SK-N-SH (cell line): Measurements from ENCODE around the gene MPC1. TPM values are rescaled to one million over a fixed set of nuclear protein-coding genes. Genes with fewer than 3 reads are reported as not detected.

Experiments
- CTCF ChIA-PET: fragments of 300-600, 350-600 bp; formaldehyde crosslinking; extraction: SDS; loops from one replicate; lab custom pipeline; 2021; lab: Yijun Ruan, JAX
- POLR2A ChIA-PET: fragments of 350-600 bp; sonication (Branson Sonifier 250); formaldehyde crosslinking; extraction: SDS; loops from one replicate; lab custom pipeline; 2020; ENCODE audit warnings: antibody characterized with exemption, inconsistent platforms; lab: Yijun Ruan, JAX
- DNase-seq: peaks from one replicate; pipeline ENCODE4 v3.0.0; 2012
- H2AFZ ChIP-seq: fragments of 200-600 bp; sonication (generic); 2 replicates; pipeline ENCODE4 v1.8.1; 2016; ENCODE audit warnings: antibody characterized with exemption, mild to moderate bottlenecking, low read depth
- H3F3A ChIP-seq: fragments of 200-600 bp; sonication (generic); replicated peaks from 2 replicates; pipeline ENCODE3; 2016; ENCODE audit warnings: antibody characterized with exemption, mild to moderate bottlenecking; ENCODE audit not compliant: insufficient read depth
- H3K27ac ChIP-seq, 2 experiments: fragments of 200-500 bp in 1 of 2; fragments of 200-600 bp in 1 of 2; sonication (Bioruptor generic) in 1 of 2; sonication (generic), shearing (Covaris generic) in 1 of 2; 2 replicates each; pipeline versions ENCODE4 v1.5.1 to v1.6.1; 2014 to 2016; ENCODE audit warnings: low read depth in 2 of 2, inconsistent platforms in 1 of 2, low read length in 1 of 2, mild to moderate bottlenecking in 1 of 2, mixed read lengths in 1 of 2
- H3K27me3 ChIP-seq: fragments of 200-600 bp; sonication (generic), shearing (Covaris generic); 2 replicates; pipeline ENCODE4 v1.6.1; 2016; ENCODE audit warnings: mixed run types; ENCODE audit not compliant: insufficient read depth
- H3K36me3 ChIP-seq, 2 experiments: fragments of 200-500 bp in 1 of 2; fragments of 200-600 bp in 1 of 2; sonication (Bioruptor generic) in 1 of 2; sonication (generic) in 1 of 2; replicated peaks in 1 of 2; 2 replicates each; pipeline versions ENCODE3 to v1.5.1; 2014 to 2016; ENCODE audit warnings: low read length in 1 of 2, mild to moderate bottlenecking in 1 of 2; ENCODE audit not compliant: insufficient read depth in 2 of 2, control insufficient read depth in 1 of 2
- H3K4me1 ChIP-seq, 2 experiments: fragments of 200-500 bp in 1 of 2; fragments of 200-600 bp in 1 of 2; sonication (Bioruptor generic) in 1 of 2; sonication (generic), shearing (Covaris generic) in 1 of 2; 2 replicates each; pipeline versions ENCODE4 v1.5.1 to v1.6.1; 2014 to 2016; ENCODE audit warnings: low read depth in 1 of 2, low read length in 1 of 2, mixed run types in 1 of 2; ENCODE audit not compliant: insufficient read depth in 2 of 2, control insufficient read depth in 1 of 2
- H3K4me2 ChIP-seq: fragments of 200-600 bp; sonication (generic), shearing (Covaris generic); 2 replicates; pipeline ENCODE4 v1.6.1; 2017; ENCODE audit warnings: mixed run types
- H3K4me3 ChIP-seq, 2 experiments: fragments of 200-500 bp in 1 of 2; fragments of 200-600 bp in 1 of 2; sonication (Bioruptor generic) in 1 of 2; sonication (generic), shearing (Covaris generic) in 1 of 2; 2 replicates each; pipeline versions ENCODE4 v1.5.1 to v1.8.1; 2014 to 2016; ENCODE audit warnings: low read depth in 2 of 2, inconsistent platforms in 1 of 2, low read length in 1 of 2, mild to moderate bottlenecking in 1 of 2, mixed read lengths in 1 of 2, moderate library complexity in 1 of 2
- H3K79me2 ChIP-seq: fragments of 200-600 bp; sonication (generic); 2 replicates; pipeline ENCODE4 v1.8.1; 2017; ENCODE audit warnings: mild to moderate bottlenecking; ENCODE audit not compliant: insufficient read depth
- H3K9ac ChIP-seq: fragments of 200-600 bp; sonication (generic); 2 replicates; pipeline ENCODE4 v1.6.1; 2017; ENCODE audit warnings: mixed run types
- H3K9me2 ChIP-seq: fragments of 200-600 bp; sonication (generic); 2 replicates; pipeline ENCODE4 v1.6.1; 2017; ENCODE audit warnings: mixed run types
- H3K9me3 ChIP-seq: fragments of 200-600 bp; sonication (generic); 2 replicates; pipeline ENCODE4 v1.6.1; 2017; ENCODE audit warnings: mixed run types, mild to moderate bottlenecking, moderate library complexity
- H4K20me1 ChIP-seq: fragments of 200-600 bp; sonication (generic); 2 replicates; pipeline ENCODE4 v1.6.1; 2017; ENCODE audit warnings: mild to moderate bottlenecking, mixed run types; ENCODE audit not compliant: insufficient read depth
- CHD2 ChIP-seq: fragments of 150-350 bp; IDR thresholded peaks from 2 replicates; pipeline ENCODE4 v1.6.1; 2018; ENCODE audit warnings: low read length; ENCODE audit not compliant: partially characterized antibody
- ELF1 ChIP-seq: IDR thresholded peaks from 2 replicates; pipeline ENCODE4 v1.4.0; 2012
- EZH2phosphoT487 ChIP-seq: fragments of 200-600 bp; sonication (generic); IDR thresholded peaks from 2 replicates; pipeline ENCODE4 v1.6.1; 2017; ENCODE audit warnings: low read depth, mixed run types, mild to moderate bottlenecking, antibody characterized with exemption, moderate library complexity, borderline replicate concordance
- FOSL2 ChIP-seq: IDR thresholded peaks from 2 replicates; pipeline ENCODE4 v1.4.0; 2012; ENCODE audit warnings: low read depth, mild to moderate bottlenecking, moderate library complexity, borderline replicate concordance
- FOXM1 ChIP-seq: IDR thresholded peaks from 2 replicates; pipeline ENCODE4 v1.4.0; 2012; ENCODE audit warnings: low read depth, mild to moderate bottlenecking
- GATA2 ChIP-seq: sonication (generic); formaldehyde crosslinking; IDR thresholded peaks from 2 replicates; pipeline ENCODE4 v1.5.0; 2020; ENCODE audit warnings: mild to moderate bottlenecking, missing genetic modification reagents
- JUND ChIP-seq: IDR thresholded peaks from 2 replicates; pipeline ENCODE4 v1.4.0; 2012
- MEF2A ChIP-seq: IDR thresholded peaks from 2 replicates; pipeline ENCODE4 v1.4.0; 2012; ENCODE audit warnings: low read depth, borderline replicate concordance
- NRF1 ChIP-seq: IDR thresholded peaks from 2 replicates; pipeline ENCODE4 v1.6.1; 2012; ENCODE audit warnings: low read depth, mild to moderate bottlenecking, low read length
- RAD21 ChIP-seq: IDR thresholded peaks from 2 replicates; pipeline ENCODE4 v1.6.1; 2012; ENCODE audit warnings: mild to moderate bottlenecking, low read length
- REST ChIP-seq: IDR thresholded peaks from 2 replicates; pipeline ENCODE4 v1.6.1; 2012; ENCODE audit warnings: mild to moderate bottlenecking, low read depth, low read length, moderate library complexity
- SIN3A ChIP-seq: IDR thresholded peaks from 2 replicates; pipeline ENCODE4 v1.6.1; 2012; ENCODE audit warnings: low read depth, mild to moderate bottlenecking, low read length, moderate library complexity, borderline replicate concordance
- TCF12 ChIP-seq: IDR thresholded peaks from 2 replicates; pipeline ENCODE4 v1.4.0; 2012
- WGBS: methylation state at CpG from one replicate; pipeline ENCODE4 v1.1.6; 2017; ENCODE audit warnings: low lambda C conversion rate; 5-methylcytosine and 5-hydroxymethylcytosine counted together
- polyA plus RNA-seq, 3 experiments: library from polyadenylated mRNA; depleted of rRNA; stranded (reverse); fragments of >200 nt; gene quantifications; 2 replicates each; pipeline ENCODE4 v1.2.3, GENCODE V29; 2012
- TF ChIP-seq, protein P1 (sequence below): fragments of 150-350 bp; IDR thresholded peaks from 2 replicates; pipeline ENCODE4 v1.6.1; 2017; ENCODE audit warnings: antibody characterized with exemption, low read length, low read depth, borderline replicate concordance
- TF ChIP-seq, protein P2 (sequence below): IDR thresholded peaks from 2 replicates; pipeline ENCODE4 v1.4.0; 2012; ENCODE audit warnings: low read depth

Gene MPC1
- polyA plus RNA-seq, 1 of the 3 experiments (the other 2 are of a cell fraction), result 13.6 TPM

DNA sequence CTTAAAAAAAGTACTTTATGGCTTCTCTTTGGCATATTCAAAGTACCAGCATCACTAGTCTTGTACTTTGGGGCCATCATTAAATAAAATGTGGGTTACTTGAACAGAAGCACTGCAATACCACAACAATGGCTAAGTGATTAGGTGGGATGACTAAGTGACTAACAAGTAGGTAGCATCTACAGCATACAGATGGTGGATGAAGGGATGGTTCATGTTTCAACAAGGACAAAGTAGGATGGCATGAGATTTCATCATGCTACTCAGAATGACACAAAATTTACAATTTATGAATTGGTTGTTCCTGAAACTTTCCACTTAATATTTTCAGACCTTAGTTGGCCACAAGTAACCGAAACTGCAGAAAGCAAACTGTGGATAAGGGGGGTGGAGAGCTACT lies 7.7 kb downstream of the MPC1 start:
- H3K9me3 ChIP-seq, result no peaks in the 10 kb centered on the region
- 94% methylated on average over 1 of the region's 1 CpG for WGBS
- H3K4me1 ChIP-seq, result no peaks in the 10 kb centered on the region
- H3F3A ChIP-seq, result peaks cover 5% of the 10 kb centered on the region
- H3K79me2 ChIP-seq, result no peaks in the 10 kb centered on the region
- no peak overlapping the region for H2AFZ ChIP-seq
- CTCF ChIA-PET, result interaction anchor here (5.1 kb wide), 1 partner anchor 98 kb away, joined by 27 read pairs; no protein-coding TSS in a partner anchor
- no peaks in the 10 kb centered on the region for H4K20me1 ChIP-seq
- POLR2A ChIA-PET, result no interaction called here
- H3K4me2 ChIP-seq, result no peak overlapping the region
- H3K27ac ChIP-seq, result no peak overlapping the region
- H3K9me2 ChIP-seq, result no peaks in the 10 kb centered on the region
- DNase-seq, result no peak
- no peak overlapping the region for H3K9ac ChIP-seq
- H3K36me3 ChIP-seq, result no peaks in the 10 kb centered on the region
- no peaks in the 10 kb centered on the region for H3K27me3 ChIP-seq
- TF ChIP-seq, protein P1, sequence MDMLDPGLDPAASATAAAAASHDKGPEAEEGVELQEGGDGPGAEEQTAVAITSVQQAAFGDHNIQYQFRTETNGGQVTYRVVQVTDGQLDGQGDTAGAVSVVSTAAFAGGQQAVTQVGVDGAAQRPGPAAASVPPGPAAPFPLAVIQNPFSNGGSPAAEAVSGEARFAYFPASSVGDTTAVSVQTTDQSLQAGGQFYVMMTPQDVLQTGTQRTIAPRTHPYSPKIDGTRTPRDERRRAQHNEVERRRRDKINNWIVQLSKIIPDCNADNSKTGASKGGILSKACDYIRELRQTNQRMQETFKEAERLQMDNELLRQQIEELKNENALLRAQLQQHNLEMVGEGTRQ, result no peak
- TF ChIP-seq SIN3A (no peak), NRF1 (no peak), TCF12 (no peak), FOXM1 (no peak), GATA2 (no peak), RAD21 (no peak), MEF2A (no peak), ELF1 (no peak), EZH2phosphoT487 (no peak), REST (no peak), CHD2 (no peak), FOSL2 (no peak), JUND (no peak)
- TF ChIP-seq, protein P2, sequence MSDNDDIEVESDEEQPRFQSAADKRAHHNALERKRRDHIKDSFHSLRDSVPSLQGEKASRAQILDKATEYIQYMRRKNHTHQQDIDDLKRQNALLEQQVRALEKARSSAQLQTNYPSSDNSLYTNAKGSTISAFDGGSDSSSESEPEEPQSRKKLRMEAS, result no peak
- no peak overlapping the region for H3K4me3 ChIP-seq
